IMR-90 (cell line): Measurements from ENCODE around the gene TOM1. TPM values are rescaled to one million over a fixed set of nuclear protein-coding genes. Genes with fewer than 3 reads are reported as not detected.

ENCODE experiments used
- ATAC-seq: fragments of 200-7000 bp; cut with Tn5 transposase; 2 replicates; pipeline ENCODE4 v1.9.1; 2020; ENCODE audit warnings: low read depth, mild to moderate bottlenecking, moderate library complexity
- BruUV-seq: library from RNA; stranded (reverse); fragments of 400-500 nt; replicated peaks from 2 replicates; lab custom pipeline; 2021; lab: Mats Ljungman, UMichigan
- CTCF ChIA-PET: fragments of 300-600 bp; formaldehyde crosslinking; extraction: SDS; loops from one replicate; lab custom pipeline; 2021; ENCODE audit warnings: antibody characterized with exemption; lab: Yijun Ruan, JAX
- POLR2A ChIA-PET: fragments of 300-600 bp; sonication (Branson Sonifier 250); formaldehyde crosslinking; loops from one replicate; lab custom pipeline; 2022; ENCODE audit warnings: antibody characterized with exemption; ENCODE audit not compliant: unreplicated experiment; lab: Charles Lee
- DNase-seq: peaks from one replicate; pipeline ENCODE4 v3.0.0; 2013
- H2AFZ ChIP-seq: replicated peaks from 2 replicates; pipeline ENCODE3; 2013; ENCODE audit warnings: low read length, mild to moderate bottlenecking; ENCODE audit not compliant: poor library complexity
- H2AK5ac ChIP-seq: 2 replicates; pipeline ENCODE4 v1.6.1; 2013; ENCODE audit warnings: low read depth, low read length, inconsistent platforms
- H2AK9ac ChIP-seq: replicated peaks from 2 replicates; pipeline ENCODE3; 2013; ENCODE audit warnings: mild to moderate bottlenecking, low read depth, low read length, moderate library complexity; ENCODE audit not compliant: poor library complexity
- H2BK120ac ChIP-seq: 2 replicates; pipeline ENCODE4 v1.6.1; 2013; ENCODE audit warnings: low read depth, low read length, inconsistent platforms
- H2BK15ac ChIP-seq: 3 replicates; pipeline ENCODE4 v1.6.1; 2013; ENCODE audit warnings: low read depth, low read length, inconsistent platforms
- H2BK20ac ChIP-seq: 2 replicates; pipeline ENCODE4 v1.6.1; 2013; ENCODE audit warnings: low read depth, mild to moderate bottlenecking, inconsistent platforms, low read length, moderate library complexity
- H2BK5ac ChIP-seq: 2 replicates; pipeline ENCODE4 v1.6.1; 2013; ENCODE audit warnings: mild to moderate bottlenecking, low read depth, low read length, inconsistent platforms; ENCODE audit not compliant: poor library complexity, severe bottlenecking
- H3K14ac ChIP-seq: replicated peaks from 2 replicates; pipeline ENCODE4 v1.6.1; 2013; ENCODE audit warnings: low read depth, low read length, inconsistent platforms
- H3K18ac ChIP-seq: 2 replicates; pipeline ENCODE4 v1.6.1; 2013; ENCODE audit warnings: low read depth, low read length, control low read depth
- H3K23ac ChIP-seq: 2 replicates; pipeline ENCODE4 v1.6.1; 2013; ENCODE audit warnings: low read depth, low read length, inconsistent platforms
- H3K27ac ChIP-seq: 2 replicates; pipeline ENCODE4 v1.5.1; 2013; ENCODE audit warnings: mild to moderate bottlenecking, control low read depth, low read length; ENCODE audit not compliant: insufficient read depth
- H3K27me3 ChIP-seq: 2 replicates; pipeline ENCODE4 v1.6.1; 2013; ENCODE audit warnings: low read length; ENCODE audit not compliant: control insufficient read depth, insufficient read depth
- H3K36me3 ChIP-seq: 2 replicates; pipeline ENCODE4 v1.6.1; 2013; ENCODE audit warnings: low read length, mixed read lengths; ENCODE audit not compliant: control insufficient read depth, insufficient read depth
- H3K4ac ChIP-seq: 2 replicates; pipeline ENCODE4 v1.6.1; 2013; ENCODE audit warnings: low read depth, low read length, inconsistent platforms
- H3K4me1 ChIP-seq: 2 replicates; pipeline ENCODE4 v1.6.1; 2013; ENCODE audit warnings: low read length, mixed read lengths; ENCODE audit not compliant: control insufficient read depth, insufficient read depth
- H3K4me2 ChIP-seq: 2 replicates; pipeline ENCODE4 v1.6.1; 2013; ENCODE audit warnings: low read depth, mild to moderate bottlenecking, control low read depth, low read length, moderate library complexity
- H3K4me3 ChIP-seq: 2 replicates; pipeline ENCODE4 v1.5.1; 2013; ENCODE audit warnings: low read depth, mild to moderate bottlenecking, control low read depth, low read length, moderate library complexity; ENCODE audit not compliant: insufficient read depth
- H3K56ac ChIP-seq: 2 replicates; pipeline ENCODE4 v1.6.1; 2013; ENCODE audit warnings: low read length, inconsistent platforms; ENCODE audit not compliant: insufficient read depth; ENCODE audit errors: extremely low read depth
- H3K79me1 ChIP-seq, 2 experiments: 2 replicates each; pipeline ENCODE4 v1.6.1; 2013; ENCODE audit warnings: low read length in 2 of 2, inconsistent platforms in 1 of 2, low read depth in 1 of 2
- H3K9ac ChIP-seq: 2 replicates; pipeline ENCODE4 v1.6.1; 2013; ENCODE audit warnings: low read depth, low read length, control low read depth
- H3K9me1 ChIP-seq: 2 replicates; pipeline ENCODE4 v1.6.1; 2013; ENCODE audit warnings: low read length, inconsistent platforms; ENCODE audit not compliant: insufficient read depth
- H3K9me3 ChIP-seq: 2 replicates; pipeline ENCODE4 v1.6.1; 2013; ENCODE audit warnings: low read length; ENCODE audit not compliant: control insufficient read depth, insufficient read depth
- H4K20me1 ChIP-seq: 2 replicates; pipeline ENCODE4 v1.6.1; 2013; ENCODE audit warnings: low read length, inconsistent platforms; ENCODE audit not compliant: insufficient read depth
- H4K5ac ChIP-seq: 2 replicates; pipeline ENCODE4 v1.6.1; 2013; ENCODE audit warnings: mild to moderate bottlenecking, low read depth, low read length, control low read depth
- H4K8ac ChIP-seq, 2 experiments: 2 replicates each; pipeline ENCODE4 v1.6.1; 2013; ENCODE audit warnings: low read depth in 2 of 2, low read length in 2 of 2, control low read depth in 1 of 2, inconsistent platforms in 1 of 2
- H4K91ac ChIP-seq: 2 replicates; pipeline ENCODE4 v1.6.1; 2013; ENCODE audit warnings: low read depth, low read length, inconsistent platforms; ENCODE audit not compliant: insufficient read depth
- CEBPB ChIP-seq: IDR thresholded peaks from 2 replicates; pipeline ENCODE4 v1.6.1; 2012; ENCODE audit warnings: low read depth, low read length, improper control_type of control experiment
- CHD1 ChIP-seq: IDR thresholded peaks from 2 replicates; pipeline ENCODE4 v1.6.1; 2012; ENCODE audit warnings: low read depth, low read length, improper control_type of control experiment
- CTCF ChIP-seq: conservative IDR thresholded peaks from 2 replicates; pipeline ENCODE4 v1.5.1; 2012; ENCODE audit warnings: mild to moderate bottlenecking, low read depth, low read length, improper control_type of control experiment
- FOS ChIP-seq: fragments of 150-350 bp; IDR thresholded peaks from 2 replicates; pipeline ENCODE4 v1.6.1; 2016; ENCODE audit warnings: low read depth, low read length
- NFE2L2 ChIP-seq: fragments of 150-350 bp; IDR thresholded peaks from 2 replicates; pipeline ENCODE4 v1.6.1; 2016; ENCODE audit warnings: low read depth, mild to moderate bottlenecking, low read length
- POLR2A ChIP-seq: IDR thresholded peaks from 2 replicates; pipeline ENCODE4 v1.6.1; 2012; ENCODE audit warnings: mild to moderate bottlenecking, low read depth, low read length
- RAD21 ChIP-seq: IDR thresholded peaks from 2 replicates; pipeline ENCODE4 v1.6.1; 2012; ENCODE audit warnings: low read length, improper control_type of control experiment
- RFX5 ChIP-seq: IDR thresholded peaks from 2 replicates; pipeline ENCODE4 v1.8.0; 2012; ENCODE audit warnings: low read depth, mild to moderate bottlenecking, low read length, moderate library complexity
- SMC3 ChIP-seq: fragments of 150-350 bp; IDR thresholded peaks from 2 replicates; pipeline ENCODE4 v1.6.1; 2016; ENCODE audit warnings: low read depth, mild to moderate bottlenecking, antibody characterized with exemption, low read length, moderate library complexity
- USF2 ChIP-seq: fragments of 150-350 bp; IDR thresholded peaks from 2 replicates; pipeline ENCODE4 v1.6.1; 2017; ENCODE audit warnings: mild to moderate bottlenecking, antibody characterized with exemption, low read length, low read depth
- WGBS, 2 experiments: methylation state at CpG; one replicate each; pipeline versions ENCODE4 v1.1.5 to v1.1.7; 2013; ENCODE audit warnings: missing lambda C conversion rate in 2 of 2; ENCODE audit not compliant: insufficient read length in 1 of 2; ENCODE audit errors: extremely low coverage in 2 of 2; 5-methylcytosine and 5-hydroxymethylcytosine counted together
- dilution Hi-C: fragments of 300-500 bp; cut with HindIII; formaldehyde crosslinking; loops from one replicate; pipeline ENCODE4 v1.14.3; 2018; ENCODE audit warnings: low sequenced_read_pairs; ENCODE audit not compliant: unreplicated experiment
- in situ Hi-C: fragments of 300-500 bp; cut with MboI; formaldehyde crosslinking; loops from 3 replicates; pipeline ENCODE4 v1.14.3; 2019; ENCODE audit warnings: low sequenced_read_pairs, inconsistent platforms, mixed read lengths
- intact Hi-C: fragments of 100-400 bp; cut with micrococcal nuclease; formaldehyde crosslinking; loops from 2 replicates; pipeline ENCODE4 v1.10.0; 2022
- polyA plus RNA-seq, 3 experiments: library from polyadenylated mRNA; depleted of rRNA; stranded (reverse); fragments of >200 nt; gene quantifications; 2 replicates each; pipeline ENCODE4 v1.2.3, GENCODE V29; 2012; ENCODE audit warnings: low replicate concordance in 1 of 3
- total RNA-seq: library from RNA; depleted of rRNA; stranded (reverse); fragments of >200 nt; gene quantifications from 2 replicates; pipeline ENCODE4 v1.2.3, GENCODE V29; 2012

Gene TOM1
- total and polyA plus RNA-seq, 2 of the 4 experiments (the other 2 are of a cell fraction), result 38.0 to 46.4 TPM

- no CpG with 5 or more reads among the region's 1 CpG for WGBS, 2 experiments
- Histone ChIP-seq H3K4ac (no peak overlapping the region), H3K79me1 (peaks cover 0 to 3% of the 10 kb centered on the region in 2 experiments; a peak in 2 of 4 replicates), H2BK15ac (no peak overlapping the region), H3K23ac (no peak overlapping the region), H3K27me3 (no peaks in the 10 kb centered on the region), H3K36me3 (peaks cover 38% of the 10 kb centered on the region), H2AFZ (no peak overlapping the region), H3K56ac (no peak overlapping the region), H3K9ac (no peak overlapping the region), H2BK5ac (no peak overlapping the region), H2BK20ac (no peak overlapping the region), H3K14ac (no peak overlapping the region), H4K5ac (no peak overlapping the region), H2AK5ac (no peak overlapping the region), H3K4me3 (no peak overlapping the region), H4K8ac (no peak overlapping the region), H4K91ac (no peak overlapping the region), H3K4me1 (no peaks in the 10 kb centered on the region), H2BK120ac (no peak overlapping the region), H3K4me2 (no peak overlapping the region), H3K18ac (no peak overlapping the region), H3K27ac (no peak overlapping the region), H3K9me3 (no peaks in the 10 kb centered on the region), H4K20me1 (no peaks in the 10 kb centered on the region), H2AK9ac (no peak overlapping the region), H3K9me1 (no peaks in the 10 kb centered on the region)
- ChIA-PET CTCF (no interaction called here), POLR2A (no interaction called here)
- no TSS peak for BruUV-seq
- TF ChIP-seq CEBPB, result no peak
- no peak for TF ChIP-seq SMC3
- TF ChIP-seq FOS, result no peak
- TF ChIP-seq CHD1, result no peak
- TF ChIP-seq RFX5, result no peak
- no peak for TF ChIP-seq NFE2L2
- TF ChIP-seq RAD21, result no peak
- no peak for TF ChIP-seq USF2
- no peak for TF ChIP-seq POLR2A
- TF ChIP-seq CTCF, result no peak
- DNase-seq (no peak), ATAC-seq (no peak)
- intact Hi-C loops (no loop called here), in situ Hi-C loops (no loop called here), dilution Hi-C loops (no loop called here)
Measured at GRCh38 chr22:35288116-35288515, 11.6 kb upstream of the TOM1 start.
